ENCODE measurements around the gene SEMA3F. TPM values are rescaled to one million over a fixed set of nuclear protein-coding genes. Genes with fewer than 3 reads are reported as not detected.

The SEMA3F gene
- total and polyA plus RNA-seq, 2 experiments from 2014 or later, result 2.3 to 67.6 TPM

- TF ChIP-seq ZNF114 (CRISPR knock-in tag; IDR thresholded peaks at IDR 0.05) (no peak), CREB1 (CRISPR knock-in tag; IDR thresholded peaks at IDR 0.05; ENCODE audit: low read depth) (no peak)
Measured at GRCh38 chr3:50150863-50151686, 4.0 kb upstream of the SEMA3F start (continued).

DNA sequence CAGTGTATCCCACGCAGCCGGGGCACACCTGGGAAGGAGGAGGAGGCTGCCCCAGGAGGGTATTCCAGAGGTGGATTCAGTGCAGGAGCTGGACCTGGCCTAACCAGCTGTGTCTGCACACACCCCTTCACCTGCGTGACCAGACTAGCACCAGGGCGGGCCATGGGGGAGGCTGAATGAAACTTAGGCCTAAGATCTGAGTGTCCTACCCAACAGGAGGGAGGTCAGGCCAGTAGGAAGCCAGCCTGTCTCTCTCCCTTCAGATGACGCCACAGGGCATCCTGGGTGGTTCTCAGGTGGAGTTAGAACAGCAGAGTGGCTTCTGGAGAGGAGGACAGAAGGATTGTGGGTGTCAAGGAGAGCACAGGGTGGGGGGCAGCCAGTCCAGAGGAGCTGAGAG lies 3.4 kb upstream of the SEMA3F start:
- H3K4me1 Mint-ChIP-seq, result peaks cover 55% of the 10 kb centered on the region
- Histone ChIP-seq H3K4me1 (ENCODE audit: insufficient read depth) (peaks cover 27% of the 10 kb centered on the region), H3K36me3 (ENCODE audit: insufficient read depth) (no peaks in the 10 kb centered on the region), H3K79me2 (replicated peaks; ENCODE audit: insufficient read depth) (peaks cover 10% of the 10 kb centered on the region), H3K4me3 (no peak overlapping the region), H3K27me3 (ENCODE audit: insufficient read depth) (peaks cover 21% of the 10 kb centered on the region), H3F3A (replicated peaks; ENCODE audit: low read depth) (peaks cover 6% of the 10 kb centered on the region; the same call in 1 of the 2 replicates), H4K20me1 (replicated peaks; ENCODE audit: insufficient read depth) (no peaks in the 10 kb centered on the region), H3K27ac (ENCODE audit: low read depth) (no peak overlapping the region), H3K4me2 (no peak overlapping the region; the same call in 1 of the 2 replicates), H3K9me2 (ENCODE audit: insufficient read depth) (no peaks in the 10 kb centered on the region; the same call in 1 of the 2 replicates), H2AFZ (peak overlapping the region; percentile 90)
- DNase-seq (ENCODE audit: low spot score) (no peak), ATAC-seq (no peak)
- H3K36me3 Mint-ChIP-seq (ENCODE audit: low read depth), result peaks cover 2% of the 10 kb centered on the region; the same call in 1 of the 3 replicates
- H3K4me3 Mint-ChIP-seq, result no peak overlapping the region
- no peak overlapping the region for H3K27ac Mint-ChIP-seq
- no peaks in the 10 kb centered on the region; the same call in 2 of the 3 replicates for H3K9me3 Mint-ChIP-seq
- TF ChIP-seq POLR2AphosphoS5 (IDR thresholded peaks at IDR 0.05; ENCODE audit: low read depth) (no peak), NANOG (IDR thresholded peaks at IDR 0.05; ENCODE audit: borderline replicate concordance) (no peak), EZH2phosphoT487 (IDR thresholded peaks at IDR 0.05; ENCODE audit: unreplicated experiment) (no peak), STAT1 (IDR thresholded peaks at IDR 0.05; ENCODE audit: unreplicated experiment) (no peak), EZH2 (IDR thresholded peaks at IDR 0.05; ENCODE audit: low read depth, unreplicated experiment) (no peak), ZNF331 (CRISPR knock-in tag; IDR thresholded peaks at IDR 0.05; ENCODE audit: low read depth) (no peak)
- TF ChIP-seq, protein P1, sequence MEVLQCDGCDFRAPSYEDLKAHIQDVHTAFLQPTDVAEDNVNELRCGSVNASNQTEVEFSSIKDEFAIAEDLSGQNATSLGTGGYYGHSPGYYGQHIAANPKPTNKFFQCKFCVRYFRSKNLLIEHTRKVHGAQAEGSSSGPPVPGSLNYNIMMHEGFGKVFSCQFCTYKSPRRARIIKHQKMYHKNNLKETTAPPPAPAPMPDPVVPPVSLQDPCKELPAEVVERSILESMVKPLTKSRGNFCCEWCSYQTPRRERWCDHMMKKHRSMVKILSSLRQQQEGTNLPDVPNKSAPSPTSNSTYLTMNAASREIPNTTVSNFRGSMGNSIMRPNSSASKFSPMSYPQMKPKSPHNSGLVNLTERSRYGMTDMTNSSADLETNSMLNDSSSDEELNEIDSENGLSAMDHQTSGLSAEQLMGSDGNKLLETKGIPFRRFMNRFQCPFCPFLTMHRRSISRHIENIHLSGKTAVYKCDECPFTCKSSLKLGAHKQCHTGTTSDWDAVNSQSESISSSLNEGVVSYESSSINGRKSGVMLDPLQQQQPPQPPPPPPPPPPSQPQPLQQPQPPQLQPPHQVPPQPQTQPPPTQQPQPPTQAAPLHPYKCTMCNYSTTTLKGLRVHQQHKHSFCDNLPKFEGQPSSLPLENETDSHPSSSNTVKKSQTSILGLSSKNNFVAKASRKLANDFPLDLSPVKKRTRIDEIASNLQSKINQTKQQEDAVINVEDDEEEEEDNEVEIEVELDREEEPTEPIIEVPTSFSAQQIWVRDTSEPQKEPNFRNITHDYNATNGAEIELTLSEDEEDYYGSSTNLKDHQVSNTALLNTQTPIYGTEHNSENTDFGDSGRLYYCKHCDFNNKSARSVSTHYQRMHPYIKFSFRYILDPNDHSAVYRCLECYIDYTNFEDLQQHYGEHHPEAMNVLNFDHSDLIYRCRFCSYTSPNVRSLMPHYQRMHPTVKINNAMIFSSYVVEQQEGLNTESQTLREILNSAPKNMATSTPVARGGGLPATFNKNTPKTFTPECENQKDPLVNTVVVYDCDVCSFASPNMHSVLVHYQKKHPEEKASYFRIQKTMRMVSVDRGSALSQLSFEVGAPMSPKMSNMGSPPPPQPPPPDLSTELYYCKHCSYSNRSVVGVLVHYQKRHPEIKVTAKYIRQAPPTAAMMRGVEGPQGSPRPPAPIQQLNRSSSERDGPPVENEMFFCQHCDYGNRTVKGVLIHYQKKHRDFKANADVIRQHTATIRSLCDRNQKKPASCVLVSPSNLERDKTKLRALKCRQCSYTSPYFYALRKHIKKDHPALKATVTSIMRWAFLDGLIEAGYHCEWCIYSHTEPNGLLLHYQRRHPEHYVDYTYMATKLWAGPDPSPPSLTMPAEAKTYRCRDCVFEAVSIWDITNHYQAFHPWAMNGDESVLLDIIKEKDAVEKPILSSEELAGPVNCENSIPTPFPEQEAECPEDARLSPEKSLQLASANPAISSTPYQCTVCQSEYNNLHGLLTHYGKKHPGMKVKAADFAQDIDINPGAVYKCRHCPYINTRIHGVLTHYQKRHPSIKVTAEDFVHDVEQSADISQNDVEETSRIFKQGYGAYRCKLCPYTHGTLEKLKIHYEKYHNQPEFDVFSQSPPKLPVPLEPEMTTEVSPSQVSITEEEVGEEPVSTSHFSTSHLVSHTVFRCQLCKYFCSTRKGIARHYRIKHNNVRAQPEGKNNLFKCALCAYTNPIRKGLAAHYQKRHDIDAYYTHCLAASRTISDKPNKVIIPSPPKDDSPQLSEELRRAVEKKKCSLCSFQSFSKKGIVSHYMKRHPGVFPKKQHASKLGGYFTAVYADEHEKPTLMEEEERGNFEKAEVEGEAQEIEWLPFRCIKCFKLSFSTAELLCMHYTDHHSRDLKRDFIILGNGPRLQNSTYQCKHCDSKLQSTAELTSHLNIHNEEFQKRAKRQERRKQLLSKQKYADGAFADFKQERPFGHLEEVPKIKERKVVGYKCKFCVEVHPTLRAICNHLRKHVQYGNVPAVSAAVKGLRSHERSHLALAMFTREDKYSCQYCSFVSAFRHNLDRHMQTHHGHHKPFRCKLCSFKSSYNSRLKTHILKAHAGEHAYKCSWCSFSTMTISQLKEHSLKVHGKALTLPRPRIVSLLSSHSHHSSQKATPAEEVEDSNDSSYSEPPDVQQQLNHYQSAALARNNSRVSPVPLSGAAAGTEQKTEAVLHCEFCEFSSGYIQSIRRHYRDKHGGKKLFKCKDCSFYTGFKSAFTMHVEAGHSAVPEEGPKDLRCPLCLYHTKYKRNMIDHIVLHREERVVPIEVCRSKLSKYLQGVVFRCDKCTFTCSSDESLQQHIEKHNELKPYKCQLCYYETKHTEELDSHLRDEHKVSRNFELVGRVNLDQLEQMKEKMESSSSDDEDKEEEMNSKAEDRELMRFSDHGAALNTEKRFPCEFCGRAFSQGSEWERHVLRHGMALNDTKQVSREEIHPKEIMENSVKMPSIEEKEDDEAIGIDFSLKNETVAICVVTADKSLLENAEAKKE (CRISPR knock-in tag; IDR thresholded peaks at IDR 0.05), result no peak
- TF ChIP-seq, protein P2, sequence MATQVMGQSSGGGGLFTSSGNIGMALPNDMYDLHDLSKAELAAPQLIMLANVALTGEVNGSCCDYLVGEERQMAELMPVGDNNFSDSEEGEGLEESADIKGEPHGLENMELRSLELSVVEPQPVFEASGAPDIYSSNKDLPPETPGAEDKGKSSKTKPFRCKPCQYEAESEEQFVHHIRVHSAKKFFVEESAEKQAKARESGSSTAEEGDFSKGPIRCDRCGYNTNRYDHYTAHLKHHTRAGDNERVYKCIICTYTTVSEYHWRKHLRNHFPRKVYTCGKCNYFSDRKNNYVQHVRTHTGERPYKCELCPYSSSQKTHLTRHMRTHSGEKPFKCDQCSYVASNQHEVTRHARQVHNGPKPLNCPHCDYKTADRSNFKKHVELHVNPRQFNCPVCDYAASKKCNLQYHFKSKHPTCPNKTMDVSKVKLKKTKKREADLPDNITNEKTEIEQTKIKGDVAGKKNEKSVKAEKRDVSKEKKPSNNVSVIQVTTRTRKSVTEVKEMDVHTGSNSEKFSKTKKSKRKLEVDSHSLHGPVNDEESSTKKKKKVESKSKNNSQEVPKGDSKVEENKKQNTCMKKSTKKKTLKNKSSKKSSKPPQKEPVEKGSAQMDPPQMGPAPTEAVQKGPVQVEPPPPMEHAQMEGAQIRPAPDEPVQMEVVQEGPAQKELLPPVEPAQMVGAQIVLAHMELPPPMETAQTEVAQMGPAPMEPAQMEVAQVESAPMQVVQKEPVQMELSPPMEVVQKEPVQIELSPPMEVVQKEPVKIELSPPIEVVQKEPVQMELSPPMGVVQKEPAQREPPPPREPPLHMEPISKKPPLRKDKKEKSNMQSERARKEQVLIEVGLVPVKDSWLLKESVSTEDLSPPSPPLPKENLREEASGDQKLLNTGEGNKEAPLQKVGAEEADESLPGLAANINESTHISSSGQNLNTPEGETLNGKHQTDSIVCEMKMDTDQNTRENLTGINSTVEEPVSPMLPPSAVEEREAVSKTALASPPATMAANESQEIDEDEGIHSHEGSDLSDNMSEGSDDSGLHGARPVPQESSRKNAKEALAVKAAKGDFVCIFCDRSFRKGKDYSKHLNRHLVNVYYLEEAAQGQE (IDR thresholded peaks at IDR 0.05; ENCODE audit: unreplicated experiment), result no peak
- H3K27me3 Mint-ChIP-seq (ENCODE audit: insufficient read depth, low read depth, poor library complexity), result peaks cover 45% of the 10 kb centered on the region

Measured in GM23338 (cell line).